Femur (tissue), 1 donor: Measurements from ENCODE around the gene FAM210A.
"Not testable (repeated sequence)": the region's sequence is repeated elsewhere in the genome, so short reads cannot be mapped to it uniquely, and the experiment has no call there.

ENCODE experiments used
- DNase-seq: peaks from one replicate; pipeline ENCODE4 v3.0.0-alpha.2; 2017

FAM210A gene

GRCh38 chr18:13726232-13726971 lies at the start of gene FAM210A, which contains the start of gene RNMT:
Gene FAM210A, minus strand, starts transcription at chr18:13726558. Its CDS starts 44,481 bp downstream, at chr18:13682077.
Gene RNMT, plus strand, starts transcription at chr18:13726673. Its CDS starts 4,845 bp downstream, at chr18:13731518.
- DNase-seq: peak; percentile 98

- no peak for DNase-seq
Observed at GRCh38 chr18:13775058-13775457, 48.7 kb upstream of the FAM210A start.

GRCh38 chr18:13762690-13763439 lies 36.5 kb upstream of the FAM210A start:
- no peak for DNase-seq

GRCh38 chr18:13760047-13760446 lies 33.7 kb upstream of the FAM210A start:
- no peak for DNase-seq

GRCh38 chr18:13758622-13759021 lies 32.3 kb upstream of the FAM210A start:
- no peak for DNase-seq

GRCh38 chr18:13756671-13757070 lies 30.3 kb upstream of the FAM210A start:
- DNase-seq: no peak

- no peak for DNase-seq
Observed at GRCh38 chr18:13756261-13756660, 29.9 kb upstream of the FAM210A start.

- DNase-seq: not testable (repeated sequence)
Observed at GRCh38 chr18:13751599-13751998, 25.2 kb upstream of the FAM210A start.

GRCh38 chr18:13746633-13747032 lies 20.3 kb upstream of the FAM210A start:
- no peak for DNase-seq

- peak; percentile 29 for DNase-seq
Observed at GRCh38 chr18:13745696-13746095, 19.3 kb upstream of the FAM210A start.

GRCh38 chr18:13735681-13736080 lies 9.3 kb upstream of the FAM210A start:
- no peak for DNase-seq

GRCh38 chr18:13730481-13730880 lies 4.1 kb upstream of the FAM210A start:
- no peak for DNase-seq

GRCh38 chr18:13726972-13727331 lies 594 bp upstream of the FAM210A start:
- no peak for DNase-seq

GRCh38 chr18:13725566-13726231 lies 659 bp downstream of the FAM210A start:
- DNase-seq: no peak

- no peak for DNase-seq
Observed at GRCh38 chr18:13720847-13721246, 5.5 kb downstream of the FAM210A start.

GRCh38 chr18:13720123-13720522 lies 6.2 kb downstream of the FAM210A start:
- DNase-seq: no peak

- DNase-seq: no peak
Observed at GRCh38 chr18:13716916-13717315, 9.4 kb downstream of the FAM210A start.

GRCh38 chr18:13715330-13715729 lies 11.0 kb downstream of the FAM210A start:
- no peak for DNase-seq

- no peak for DNase-seq
Observed at GRCh38 chr18:13713455-13714055, 12.8 kb downstream of the FAM210A start.

- DNase-seq: no peak
Observed at GRCh38 chr18:13712400-13713131, 13.8 kb downstream of the FAM210A start.

GRCh38 chr18:13710414-13710831 lies 15.9 kb downstream of the FAM210A start:
- DNase-seq: no peak

- no peak for DNase-seq
Observed at GRCh38 chr18:13703899-13704298, 22.5 kb downstream of the FAM210A start.
